GF-D8 (cell line): ENCODE data around the gene RPRML.
"Not testable (repeated sequence)": the region's sequence is repeated elsewhere in the genome, so short reads cannot be mapped to it uniquely, and the experiment has no call there.

Source experiments
- DNase-seq: peaks from one replicate; lab custom pipeline; 2025; lab: John Stamatoyannopoulos, UW

RPRML gene

DNA sequence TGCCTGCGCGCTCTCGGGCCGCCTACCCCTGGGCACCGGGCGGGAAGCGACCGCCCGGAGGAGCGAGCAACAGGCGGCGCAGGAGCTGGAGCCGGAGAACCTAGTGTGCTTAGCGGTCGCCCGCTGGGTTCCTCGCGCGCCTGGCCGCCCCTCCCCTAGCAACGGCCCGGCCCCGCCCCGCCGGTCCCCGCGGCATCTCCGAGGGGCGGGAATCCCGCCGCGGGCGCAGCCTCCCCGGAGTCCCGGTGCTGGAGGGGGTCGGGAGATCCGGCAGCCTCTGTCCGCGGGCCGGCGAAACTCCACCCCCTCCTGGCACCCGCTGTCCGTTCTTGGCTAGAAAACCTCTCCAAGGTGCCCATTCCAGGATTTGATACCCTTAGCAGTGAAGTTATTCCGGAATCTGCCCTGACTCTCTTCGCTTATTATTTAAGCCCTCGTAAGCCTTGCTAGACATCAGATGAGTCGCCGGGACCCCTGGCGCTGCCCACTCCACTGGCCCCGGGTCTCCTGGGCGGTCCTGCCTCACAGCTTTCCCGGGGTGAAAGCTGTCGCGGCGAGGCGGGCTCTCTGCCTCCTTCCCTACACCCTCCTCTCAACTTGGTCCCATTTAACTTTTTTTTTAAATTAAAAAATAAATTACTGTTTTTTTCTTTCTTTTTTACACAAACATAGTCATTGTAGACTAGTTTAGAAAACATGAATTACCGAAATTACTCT is at the start of gene RPRML:
RPRML (minus strand) TSS at position 107 of the 717 bp plus-strand sequence. CDS start 246 bp downstream, outside the sequence.
- DNase-seq, result no peak

DNA sequence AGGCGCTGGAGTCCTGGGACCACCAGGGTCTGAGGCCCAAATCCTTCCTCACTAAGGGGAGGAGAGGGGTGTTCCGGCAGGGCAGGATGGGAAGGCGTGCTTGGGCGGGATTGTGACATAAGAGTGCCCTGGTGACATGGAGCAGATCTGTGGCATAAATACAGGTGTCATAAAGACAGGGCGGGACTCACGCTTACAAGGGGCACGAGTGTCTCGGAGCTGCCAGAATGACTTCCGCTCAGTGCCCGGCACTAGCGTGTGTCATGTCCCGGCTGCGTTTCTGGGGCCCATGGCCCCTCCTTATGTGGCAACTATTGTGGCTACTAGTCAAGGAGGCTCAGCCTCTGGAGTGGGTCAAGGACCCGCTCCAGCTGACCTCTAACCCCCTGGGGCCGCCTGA is 37.9 kb upstream of the RPRML start:
- DNase-seq, result not testable (repeated sequence)

DNA sequence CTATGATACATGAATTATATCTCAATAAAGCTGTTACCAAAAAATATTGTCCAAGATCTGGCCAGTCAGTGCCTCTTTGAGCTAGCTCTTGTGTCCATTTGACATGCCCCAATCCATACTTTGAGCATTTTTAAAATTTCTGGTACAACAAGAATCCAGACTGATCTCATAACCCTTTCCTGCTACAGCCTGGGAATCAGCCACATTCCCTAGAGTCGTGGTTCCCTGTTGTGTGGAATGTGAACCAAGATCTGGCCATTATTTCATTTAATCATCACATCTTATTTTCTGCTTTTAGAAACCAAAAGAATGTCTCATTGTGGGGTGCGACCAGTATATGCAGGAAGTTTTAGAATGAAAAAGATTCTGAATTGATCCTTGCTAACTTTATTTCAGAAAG is 34.3 kb upstream of the RPRML start:
- DNase-seq, result no peak

DNA sequence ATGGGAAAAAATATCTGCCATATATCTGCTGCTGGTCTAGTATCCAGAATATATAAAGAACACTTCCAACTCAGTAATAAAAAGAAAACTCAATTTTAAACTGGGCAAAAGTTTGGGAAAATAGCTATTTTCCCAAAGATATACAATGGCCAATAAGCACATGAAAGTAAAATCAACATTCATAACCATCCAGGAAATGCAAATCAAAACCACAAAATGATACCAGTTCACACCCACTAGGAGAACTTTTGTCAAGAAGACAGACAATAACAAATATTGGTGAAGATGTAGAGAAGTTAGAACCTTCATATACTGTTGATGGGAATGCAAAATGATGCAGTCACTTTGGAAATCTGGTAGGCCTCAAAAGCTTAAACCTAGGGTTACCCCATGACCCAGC is 33.4 kb upstream of the RPRML start:
- DNase-seq, result no peak

DNA sequence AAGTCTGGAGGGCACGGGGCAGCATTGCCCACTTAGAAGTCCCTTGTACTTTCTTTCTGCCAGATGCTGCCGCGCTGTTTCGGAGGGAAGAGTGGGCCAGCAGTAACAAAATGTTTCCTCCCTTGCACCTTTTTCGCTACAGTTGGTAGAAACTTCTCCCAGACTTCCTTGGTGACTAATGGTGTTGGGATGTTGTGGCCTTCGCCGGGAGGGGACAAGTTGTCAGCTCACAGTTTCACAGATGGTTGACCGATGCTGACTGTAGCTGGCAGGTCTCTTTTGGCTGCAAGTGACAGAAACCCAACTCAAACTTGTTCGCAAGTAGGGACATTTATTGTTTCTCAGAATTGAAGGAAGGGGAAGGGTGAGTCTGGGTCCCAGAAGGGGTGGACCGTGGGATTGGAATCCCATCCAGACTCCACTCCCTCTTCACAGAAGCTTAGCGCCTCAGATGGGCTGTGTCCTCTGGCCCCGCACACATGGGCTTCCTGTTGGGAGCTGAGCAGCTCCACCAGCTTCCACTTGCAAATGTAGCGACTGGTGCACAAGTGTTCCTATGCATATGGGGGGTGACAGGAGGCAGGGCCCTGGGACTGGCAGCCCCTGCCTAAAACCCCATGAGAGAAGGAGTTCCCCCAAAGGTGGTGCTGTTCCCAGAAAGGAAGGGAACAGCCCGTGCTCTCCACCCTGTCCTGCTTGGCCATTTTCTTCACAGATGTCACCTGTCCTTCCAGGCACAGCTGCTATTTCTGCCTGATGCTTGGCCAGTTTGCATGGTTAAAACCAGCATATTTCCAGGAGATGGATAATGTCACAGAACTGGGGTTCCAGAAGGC is 30.9 kb upstream of the RPRML start:
- DNase-seq, result no peak

DNA sequence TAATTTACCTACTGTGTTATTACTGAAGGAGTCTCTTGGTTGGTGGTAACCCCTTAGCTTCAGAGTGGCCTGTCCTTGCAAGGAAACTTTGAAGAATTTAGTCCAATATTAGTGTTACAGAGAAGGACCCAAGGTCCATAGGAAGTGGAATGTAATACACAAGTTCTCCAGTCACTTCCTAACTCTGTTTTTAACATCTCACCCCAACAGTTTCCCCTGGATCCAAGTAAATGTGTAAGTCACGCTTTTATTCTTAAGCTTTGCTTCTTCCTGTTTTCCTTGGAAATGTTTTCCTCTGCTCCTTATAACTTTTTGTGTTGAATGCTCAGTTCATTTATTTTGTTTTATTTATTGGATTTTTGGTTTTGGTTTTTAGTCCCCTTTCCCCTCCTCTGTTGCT is 25.9 kb upstream of the RPRML start:
- DNase-seq, result no peak

DNA sequence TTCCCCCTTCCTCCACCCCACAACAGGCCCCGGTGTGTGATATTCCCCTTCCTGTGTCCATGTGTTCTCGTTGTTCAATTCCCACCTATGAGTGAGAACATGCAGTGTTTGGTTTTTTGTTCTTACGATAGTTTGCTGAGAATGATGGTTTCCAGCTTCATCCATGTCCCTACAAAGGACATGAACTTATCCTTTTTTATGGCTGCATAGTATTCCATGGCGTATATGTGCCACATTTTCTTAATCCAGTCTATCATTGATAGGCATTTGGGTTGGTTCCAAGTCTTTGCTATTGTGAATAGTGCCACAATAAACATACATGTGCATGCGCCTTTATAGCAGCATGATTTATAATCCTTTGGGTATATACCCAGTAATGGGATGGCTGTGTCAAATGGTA is 24.8 kb upstream of the RPRML start:
- DNase-seq, result not testable (repeated sequence)

DNA sequence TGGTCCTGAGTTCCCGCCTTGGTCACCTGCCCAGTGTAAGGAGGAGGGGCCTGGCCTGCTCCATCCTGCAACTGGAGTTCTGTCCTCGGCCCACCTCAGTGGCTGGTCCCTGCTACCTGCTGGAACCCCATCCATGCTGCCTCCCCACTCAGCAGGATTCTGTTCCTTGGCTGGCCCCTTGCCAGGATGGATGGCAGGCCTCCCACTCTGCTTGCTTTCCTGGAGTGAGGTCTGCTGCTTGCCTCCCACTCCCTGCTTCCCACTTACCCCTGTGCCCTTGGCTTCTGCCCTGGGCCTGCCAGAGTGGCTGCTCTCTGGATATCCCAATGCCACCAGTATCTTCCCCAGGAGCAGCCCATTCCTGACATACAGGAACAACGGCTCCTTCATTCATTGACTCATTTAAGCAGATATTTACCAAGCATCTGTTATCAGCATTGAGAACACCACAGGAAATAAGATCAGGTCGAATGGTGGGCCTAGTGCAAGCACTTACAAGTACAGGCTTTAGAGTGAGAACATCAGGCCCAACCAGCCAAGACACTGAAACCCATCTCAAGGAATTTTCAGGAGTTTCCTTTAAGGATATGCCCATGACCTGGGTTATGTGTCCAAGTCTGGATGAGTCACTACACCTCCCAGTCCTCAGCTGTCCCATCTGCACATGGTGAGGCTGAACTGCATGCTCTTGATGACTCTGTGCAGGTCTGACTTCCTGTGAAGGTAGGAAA is 17.0 kb upstream of the RPRML start:
- no peak for DNase-seq

DNA sequence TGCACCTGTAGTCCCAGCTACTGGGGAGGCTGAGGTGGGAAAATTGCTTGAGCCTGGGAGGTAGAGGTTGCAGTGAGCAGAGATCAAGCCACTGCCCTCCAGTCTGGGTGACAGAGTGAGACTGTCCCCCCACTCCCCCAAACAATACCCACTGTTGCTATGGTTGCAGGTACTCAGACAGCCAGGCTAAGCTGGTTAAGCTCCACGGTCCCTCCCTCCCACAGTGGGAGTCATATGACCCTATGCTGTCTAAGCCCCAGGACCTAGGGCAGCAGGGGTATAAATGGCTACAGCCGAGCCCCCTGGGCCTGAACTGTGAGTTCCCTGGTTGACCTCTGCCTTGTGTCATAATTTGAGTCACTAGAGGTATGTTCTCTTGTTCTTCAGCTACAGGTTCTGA is 15.9 kb upstream of the RPRML start:
- DNase-seq, result no peak

DNA sequence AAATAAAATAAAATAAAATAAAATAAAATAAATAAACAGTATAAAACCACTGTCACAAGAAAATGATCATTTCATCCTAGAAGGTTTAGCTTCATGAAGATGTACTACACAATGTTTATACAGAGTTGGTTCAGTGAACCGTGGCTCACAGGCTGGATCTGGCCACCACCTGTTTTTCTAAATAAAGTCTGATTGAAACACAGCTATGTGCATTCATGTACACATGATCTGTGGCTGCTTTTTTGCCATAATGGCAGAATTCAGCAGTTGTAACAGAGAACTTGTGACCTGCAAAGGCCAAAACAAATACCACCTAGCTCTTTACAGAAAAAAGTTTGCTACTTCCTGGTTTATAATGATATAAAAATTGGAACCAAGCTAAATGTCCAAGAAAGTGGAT is 12.6 kb upstream of the RPRML start:
- no peak for DNase-seq

DNA sequence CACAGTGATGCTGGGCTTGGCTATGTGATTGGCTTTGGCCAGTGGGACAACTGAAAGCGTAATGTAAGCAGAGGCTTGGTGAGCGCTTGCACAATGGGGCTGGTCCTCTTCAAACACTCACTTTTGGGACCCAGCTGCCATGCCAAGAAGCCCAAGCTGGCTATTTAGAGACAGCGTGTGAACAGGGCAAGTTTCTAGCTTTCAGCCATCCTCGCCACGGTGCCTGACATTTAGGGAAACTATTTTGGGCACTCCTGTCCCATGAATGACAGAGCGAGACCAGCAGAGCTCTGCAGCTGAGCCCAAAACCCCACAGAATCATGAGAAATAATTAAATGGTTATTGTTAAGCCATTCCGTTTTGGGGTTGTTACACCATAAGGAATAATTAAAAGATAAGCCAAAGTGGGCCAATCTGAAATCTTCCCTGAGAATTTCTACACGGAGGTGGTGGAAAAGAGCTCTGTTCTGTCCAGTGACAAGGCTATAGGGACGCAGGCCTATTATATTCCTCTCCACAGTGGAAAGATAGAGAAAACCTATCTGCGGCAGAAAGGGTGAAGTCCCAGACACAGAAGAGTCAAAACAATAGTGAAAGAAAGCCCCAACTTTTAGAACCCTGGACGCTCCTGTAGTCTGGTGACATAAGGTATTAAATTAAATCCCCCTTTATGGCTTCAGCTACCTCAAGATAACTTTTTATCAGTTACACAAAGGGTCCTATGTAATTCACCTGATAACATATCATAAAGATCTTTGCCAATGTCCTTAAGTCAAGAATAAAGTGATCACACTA is 10.8 kb upstream of the RPRML start:
- DNase-seq, result no peak

DNA sequence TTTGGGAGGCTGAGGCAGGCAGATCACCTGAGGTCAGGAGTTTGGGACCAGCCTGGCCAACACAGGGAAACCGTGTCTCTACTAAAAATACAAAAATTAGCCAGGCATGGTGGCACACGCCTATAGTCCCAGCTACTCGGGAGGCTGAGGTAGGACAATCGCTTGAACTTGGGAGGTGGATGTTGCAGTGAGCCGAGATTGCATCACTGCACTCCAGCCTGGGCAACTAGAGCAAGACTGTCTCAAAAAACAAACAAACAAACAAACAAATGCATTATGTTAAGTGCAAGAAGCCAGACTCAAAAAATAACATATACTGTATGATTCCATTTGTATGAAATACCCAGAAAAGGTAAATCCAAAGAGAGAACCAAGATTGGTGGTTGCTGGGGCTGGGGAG is 8.9 kb upstream of the RPRML start:
- DNase-seq, result not testable (repeated sequence)

DNA sequence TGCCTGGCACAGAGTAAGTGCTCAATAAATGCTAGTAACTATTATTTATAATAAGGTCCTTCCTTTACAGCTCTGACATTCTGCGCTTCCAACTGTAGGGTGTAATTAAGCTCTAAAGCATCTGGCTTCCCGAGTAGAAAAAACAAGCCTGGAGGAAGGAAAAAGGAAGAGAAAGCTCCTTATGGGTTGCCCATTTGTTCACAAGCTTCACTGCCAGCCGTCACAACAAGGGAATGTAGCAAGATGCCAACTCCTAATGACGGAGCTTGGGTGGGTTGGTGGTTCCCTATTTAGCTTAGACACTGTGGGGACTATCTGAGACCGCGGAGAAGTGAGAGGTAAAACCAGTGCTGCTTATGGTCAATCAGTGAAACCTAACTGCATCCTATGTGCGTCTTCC is 7.3 kb upstream of the RPRML start:
- no peak for DNase-seq

DNA sequence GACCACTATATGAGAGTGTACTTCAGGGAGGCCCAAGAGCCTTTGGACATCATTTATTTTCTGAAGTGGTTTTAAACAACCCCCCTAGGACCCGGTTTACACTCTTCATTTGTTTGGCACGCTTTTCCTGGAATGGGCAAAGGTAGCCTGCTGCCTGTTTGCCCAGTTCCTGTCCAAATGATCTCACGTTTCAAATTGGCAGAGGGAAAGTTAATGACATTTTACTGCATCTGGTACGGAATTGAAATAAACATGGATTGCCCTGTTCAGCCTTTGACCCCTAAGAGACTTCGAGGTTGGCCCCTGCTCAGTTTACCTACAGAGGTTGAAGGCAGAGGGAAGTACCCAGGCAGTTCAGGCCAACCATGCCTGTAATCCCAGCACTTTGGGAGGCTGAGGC is 5.8 kb upstream of the RPRML start:
- no peak for DNase-seq

DNA sequence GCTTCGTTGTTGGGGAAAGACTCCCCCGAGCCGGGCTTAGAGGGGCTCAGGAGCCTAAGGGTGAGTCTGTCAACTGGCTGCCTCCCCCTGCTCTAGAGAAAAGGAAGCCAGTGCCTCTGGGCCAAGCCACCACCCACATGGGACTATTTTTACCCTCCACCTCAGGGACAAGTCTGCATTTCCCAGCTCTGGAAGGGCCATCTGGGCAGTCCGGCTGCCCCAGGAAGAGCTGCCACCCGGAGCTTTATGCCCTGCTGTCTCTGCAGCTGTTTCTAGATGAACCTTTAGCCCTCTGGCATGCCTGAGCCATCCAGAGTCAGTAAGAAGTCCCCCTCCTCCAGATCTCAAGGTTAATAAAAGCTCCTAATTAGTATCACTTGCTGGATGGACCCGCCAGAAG is 5.3 kb upstream of the RPRML start:
- DNase-seq, result no peak

DNA sequence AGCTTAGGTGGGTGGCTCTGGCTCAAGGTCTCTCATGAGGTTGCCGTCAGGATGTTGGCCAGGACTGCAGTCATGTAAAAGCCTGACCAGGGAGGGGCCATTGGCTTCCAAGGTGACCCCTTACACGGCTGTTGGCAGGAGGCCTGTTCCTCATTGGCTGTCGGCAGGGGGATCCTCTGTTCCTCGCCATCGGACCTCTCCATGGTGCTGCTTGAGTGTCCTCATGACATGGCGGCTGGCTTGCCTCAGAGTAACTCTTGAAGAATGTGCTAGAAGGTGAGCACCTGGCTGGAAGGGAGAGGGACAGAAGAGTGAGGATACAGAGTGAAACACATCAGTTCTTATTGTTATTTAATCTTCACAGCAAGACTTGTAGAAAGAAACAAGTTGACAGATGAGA is 4.7 kb upstream of the RPRML start:
- no peak for DNase-seq

DNA sequence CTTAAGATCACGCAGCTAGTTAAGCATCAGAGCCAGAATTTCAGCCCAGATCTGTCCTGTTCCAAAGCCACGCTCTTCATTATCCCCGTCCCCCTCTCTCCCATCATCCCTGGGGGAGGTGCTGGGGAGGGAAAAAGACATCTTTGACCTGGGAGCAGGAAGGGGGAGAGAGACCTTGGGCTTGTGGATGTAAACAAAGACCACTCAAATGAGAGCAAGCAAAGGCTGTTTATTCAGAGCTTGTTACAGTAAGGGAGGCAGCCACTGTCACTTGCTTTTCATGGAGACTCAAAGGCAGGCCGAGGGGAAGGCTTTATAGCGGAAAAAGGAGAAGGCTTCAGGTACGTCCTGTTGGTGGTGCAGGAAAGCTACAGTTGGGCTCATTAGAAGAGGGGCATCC is 3.5 kb upstream of the RPRML start:
- DNase-seq, result no peak

DNA sequence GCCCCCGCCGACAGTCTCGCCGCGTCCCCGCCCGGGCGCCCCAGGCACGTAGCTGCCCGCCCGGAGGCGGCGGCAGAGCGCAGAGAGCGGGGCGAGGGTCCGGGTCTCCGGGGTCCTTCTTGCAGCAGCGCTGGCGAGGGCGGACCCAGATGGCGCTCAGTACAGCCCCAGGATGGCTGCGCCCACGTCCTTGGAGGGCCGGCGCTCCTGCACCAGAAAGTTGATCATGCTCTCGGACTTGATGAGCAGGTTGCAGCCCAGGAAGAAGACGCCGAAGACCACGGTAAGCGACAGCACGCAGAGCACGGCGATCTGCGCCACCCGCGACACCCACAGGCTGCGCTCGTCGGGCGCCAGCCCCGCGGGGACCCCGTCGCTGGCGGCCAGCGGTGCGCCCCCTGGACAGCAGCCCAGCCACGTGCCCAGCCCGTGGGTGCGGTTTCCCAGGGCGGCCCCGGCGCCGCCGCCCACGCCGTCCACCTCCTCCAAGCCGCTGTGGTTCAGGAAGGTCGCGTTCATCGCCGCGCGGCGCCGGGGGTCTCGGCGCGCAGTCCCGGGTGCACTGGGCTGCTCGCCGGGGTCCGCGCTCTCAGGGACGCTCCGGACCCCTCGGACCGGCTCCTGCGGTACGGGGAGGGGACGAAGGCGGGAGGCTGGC is 435 bp downstream of the RPRML start:
- DNase-seq, result no peak

DNA sequence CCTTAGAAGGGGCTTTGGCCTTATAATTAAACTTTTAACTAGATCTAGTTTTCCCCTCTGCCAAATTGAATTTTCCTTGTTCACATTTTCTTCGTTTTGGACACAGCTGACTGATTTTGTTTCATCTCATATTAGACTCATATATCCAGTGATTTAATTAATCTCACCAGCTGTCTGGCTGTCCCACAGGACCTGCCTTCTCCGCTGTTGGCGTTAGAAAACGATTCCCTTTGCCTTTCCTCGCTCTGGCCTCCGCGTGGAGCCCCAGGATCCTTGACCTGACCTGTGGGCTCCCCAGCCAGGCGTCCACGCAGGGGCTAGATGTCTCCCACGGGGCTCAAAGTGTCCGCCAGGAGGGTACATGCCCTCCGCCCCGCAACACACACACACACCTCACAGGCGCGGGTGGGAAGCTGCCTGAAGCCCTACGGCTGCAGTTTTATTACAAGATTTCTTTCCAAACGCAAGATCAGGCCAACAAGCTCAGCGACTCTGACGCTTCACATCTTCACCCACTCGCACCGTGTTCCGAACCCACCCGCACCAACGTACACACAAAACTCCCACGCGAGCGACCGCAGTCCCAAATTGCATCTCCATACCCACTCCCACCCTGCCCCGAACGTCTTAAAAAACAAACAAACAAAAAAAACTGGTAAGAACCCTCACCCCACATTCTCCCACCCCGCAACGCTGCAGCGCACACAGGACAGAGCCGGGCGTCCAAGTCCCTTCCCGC is 1.1 kb downstream of the RPRML start:
- no peak for DNase-seq

DNA sequence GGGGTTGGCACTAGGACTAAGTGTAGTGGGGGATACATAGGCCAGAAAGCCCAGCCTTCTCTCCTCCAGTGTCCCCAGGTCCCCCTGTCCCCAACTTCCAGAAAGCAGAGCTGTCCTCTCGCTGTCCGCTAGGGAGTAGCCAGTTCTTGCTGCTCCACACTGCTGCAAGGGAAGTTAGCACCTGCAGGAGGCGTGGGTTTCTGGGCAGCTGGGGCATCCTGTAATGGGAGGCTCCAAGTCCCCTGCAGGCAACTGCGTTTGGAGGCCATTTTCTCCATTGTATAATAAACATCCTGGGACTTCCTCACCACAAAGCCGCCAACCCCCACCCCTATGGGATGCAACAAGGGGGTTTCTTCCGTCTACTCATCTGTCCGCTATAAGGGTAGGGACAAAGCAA is 1.7 kb downstream of the RPRML start:
- no peak for DNase-seq
